Nephron progenitor cell (in vitro differentiated cells): ENCODE data around the gene ZNF286A.

ENCODE experiments used
- DNase-seq: peaks from one replicate; pipeline ENCODE4 v3.0.0; 2021
- H3K27ac Mint-ChIP-seq: 2 replicates; pipeline ENCODE4 v1.8.0; 2021; ENCODE audit warnings: mild to moderate bottlenecking, moderate library complexity, mixed read lengths
- H3K27me3 Mint-ChIP-seq: 2 replicates; pipeline ENCODE4 v1.8.0; 2021; ENCODE audit warnings: mild to moderate bottlenecking, low read depth, mixed read lengths; ENCODE audit not compliant: poor library complexity
- H3K36me3 Mint-ChIP-seq: 2 replicates; pipeline ENCODE4 v1.8.0; 2021; ENCODE audit warnings: low read depth, mixed read lengths
- H3K4me1 Mint-ChIP-seq: 2 replicates; pipeline ENCODE4 v1.8.0; 2021; ENCODE audit warnings: mixed read lengths
- H3K4me3 Mint-ChIP-seq: 2 replicates; pipeline ENCODE4 v1.8.0; 2021; ENCODE audit warnings: mild to moderate bottlenecking, moderate library complexity, mixed read lengths
- H3K9me3 Mint-ChIP-seq: 2 replicates; pipeline ENCODE4 v1.8.0; 2021; ENCODE audit warnings: mild to moderate bottlenecking, moderate library complexity, mixed read lengths
- CTCF ChIP-seq: fragments of 200-600 bp; sonication (generic); IDR thresholded peaks from 2 replicates; pipeline ENCODE4 v1.5.0; 2021; ENCODE audit warnings: antibody characterized with exemption

ZNF286A gene

GRCh38 chr17:15654886-15655561 lies 44.5 kb upstream of the ZNF286A start:
- H3K36me3 Mint-ChIP-seq = peaks cover 39% of the 10 kb centered on the region
- no peak overlapping the region for H3K4me3 Mint-ChIP-seq
- H3K27me3 Mint-ChIP-seq = no peaks in the 10 kb centered on the region
- H3K4me1 Mint-ChIP-seq = peaks cover 67% of the 10 kb centered on the region
- peak overlapping the region; percentile 82 for H3K27ac Mint-ChIP-seq
- DNase-seq = no peak
- TF ChIP-seq CTCF = no peak
- no peaks in the 10 kb centered on the region for H3K9me3 Mint-ChIP-seq

- Mint-ChIP-seq H3K4me3 (no peak overlapping the region), H3K4me1 (peaks cover 64% of the 10 kb centered on the region), H3K9me3 (no peaks in the 10 kb centered on the region), H3K27ac (no peak overlapping the region), H3K27me3 (no peaks in the 10 kb centered on the region), H3K36me3 (peaks cover 46% of the 10 kb centered on the region)
- no peak for TF ChIP-seq CTCF
- DNase-seq = no peak
Observed at GRCh38 chr17:15657868-15658267, 41.7 kb upstream of the ZNF286A start.

GRCh38 chr17:15658296-15658695 lies 41.3 kb upstream of the ZNF286A start:
- Mint-ChIP-seq H3K27me3 (no peaks in the 10 kb centered on the region), H3K4me3 (no peak overlapping the region), H3K9me3 (no peaks in the 10 kb centered on the region), H3K4me1 (peaks cover 59% of the 10 kb centered on the region), H3K36me3 (peaks cover 46% of the 10 kb centered on the region), H3K27ac (no peak overlapping the region)
- DNase-seq = no peak
- TF ChIP-seq CTCF = no peak

GRCh38 chr17:15659236-15659635 lies 40.3 kb upstream of the ZNF286A start:
- peaks cover 50% of the 10 kb centered on the region for H3K4me1 Mint-ChIP-seq
- H3K4me3 Mint-ChIP-seq = no peak overlapping the region
- DNase-seq = no peak
- TF ChIP-seq CTCF = no peak
- peak overlapping the region; percentile 82 for H3K27ac Mint-ChIP-seq
- H3K9me3 Mint-ChIP-seq = no peaks in the 10 kb centered on the region
- no peaks in the 10 kb centered on the region for H3K27me3 Mint-ChIP-seq
- peaks cover 48% of the 10 kb centered on the region for H3K36me3 Mint-ChIP-seq

DNA sequence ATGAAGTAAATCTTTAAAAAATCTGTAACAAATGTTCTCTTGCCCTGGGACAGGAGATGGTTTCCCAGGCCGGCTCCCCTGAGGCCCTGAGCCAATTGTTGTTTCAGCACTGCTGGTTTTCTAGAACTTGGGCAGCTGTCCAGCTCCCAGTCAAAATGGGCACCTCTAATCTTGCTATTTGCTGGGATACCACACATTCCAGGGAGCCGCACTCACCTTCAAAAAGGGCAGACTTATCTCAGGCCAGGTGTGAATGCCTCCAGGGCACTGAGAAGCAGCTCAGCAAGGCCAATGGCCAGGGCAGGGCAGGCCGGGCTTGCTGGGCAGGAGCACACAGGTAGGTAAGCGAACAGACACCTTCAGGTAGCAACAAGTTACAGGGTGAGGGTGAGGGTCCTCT lies 39.9 kb upstream of the ZNF286A start:
- Mint-ChIP-seq H3K36me3 (peaks cover 52% of the 10 kb centered on the region), H3K27ac (no peak overlapping the region), H3K27me3 (no peaks in the 10 kb centered on the region), H3K9me3 (no peaks in the 10 kb centered on the region), H3K4me1 (peaks cover 46% of the 10 kb centered on the region), H3K4me3 (no peak overlapping the region)
- DNase-seq = no peak
- no peak for TF ChIP-seq CTCF

DNA sequence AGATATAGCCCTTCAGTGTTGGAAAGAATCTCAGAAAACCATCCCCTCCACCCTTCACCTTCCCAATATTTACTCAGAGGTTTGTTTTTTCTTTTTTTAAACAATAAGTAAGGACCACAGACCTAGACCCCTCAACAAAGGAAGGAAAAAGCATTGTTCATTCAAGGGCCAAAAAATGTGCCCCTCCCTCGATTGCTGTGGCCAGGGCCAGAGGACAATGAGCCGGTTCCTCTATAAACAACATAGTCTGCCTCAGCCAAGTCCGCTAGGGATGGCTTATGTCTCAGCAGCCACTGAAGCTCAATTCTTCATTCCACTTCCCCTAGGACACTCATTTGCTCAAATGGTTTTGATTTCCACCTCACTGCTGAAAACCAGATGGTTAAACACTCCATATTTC lies 39.5 kb upstream of the ZNF286A start:
- Mint-ChIP-seq H3K4me3 (no peak overlapping the region), H3K4me1 (peaks cover 42% of the 10 kb centered on the region), H3K9me3 (no peaks in the 10 kb centered on the region), H3K36me3 (peaks cover 52% of the 10 kb centered on the region), H3K27me3 (no peaks in the 10 kb centered on the region), H3K27ac (peak overlapping the region; percentile 76)
- no peak for DNase-seq
- no peak for TF ChIP-seq CTCF
